GM12878 (cell line): ENCODE measurements around the gene PTPRD. TPM values are rescaled to one million over a fixed set of nuclear protein-coding genes. Genes with fewer than 3 reads are reported as not detected.

Experiments
- ATAC-seq: fragments of 200-7000 bp; cut with Tn5 transposase; 3 replicates; pipeline ENCODE4 v1.9.1; 2020; ENCODE audit warnings: mild to moderate bottlenecking, moderate library complexity
- BruUV-seq: library from RNA; stranded (reverse); fragments of 400-500 nt; replicated peaks from 2 replicates; lab custom pipeline; 2021; lab: Mats Ljungman, UMichigan
- CTCF ChIA-PET: fragments of 300-600 bp; sonication (Branson Sonifier 250); formaldehyde crosslinking; extraction: SDS; loops from one replicate; lab custom pipeline; 2021; ENCODE audit warnings: inconsistent platforms; lab: Yijun Ruan, JAX
- POLR2A ChIA-PET: fragments of 350-600 bp; formaldehyde crosslinking; extraction: SDS; loops from one replicate; lab custom pipeline; 2021; ENCODE audit warnings: inconsistent platforms; lab: Charles Lee
- RAD21 ChIA-PET: fragments of 300-600 bp; sonication (Branson Sonifier 250); formaldehyde crosslinking; loops from one replicate; lab custom pipeline; 2023; ENCODE audit warnings: antibody characterized with exemption; ENCODE audit not compliant: unreplicated experiment; lab: Charles Lee
- SMC1A ChIA-PET: fragments of 300-600 bp; sonication (Branson Sonifier 250); formaldehyde crosslinking; loops from one replicate; lab custom pipeline; 2023; ENCODE audit not compliant: unreplicated experiment, uncharacterized antibody; lab: Charles Lee
- DNase-seq: peaks from one replicate; pipeline ENCODE4 v3.0.0-alpha.2; 2011; ENCODE audit warnings: low read depth, low spot score
- FAIRE-seq: peaks from 3 replicates; lab custom pipeline; 2011; peaks lifted over from hg19 to GRCh38; lab: Jason Lieb, UNC
- H2AFZ ChIP-seq: 2 replicates; pipeline ENCODE4 v1.6.0; 2011; ENCODE audit warnings: low read depth, low read length, control low read depth; ENCODE audit not compliant: control insufficient read depth
- H3K27ac ChIP-seq: 2 replicates; pipeline ENCODE4 v1.5.1; 2011; ENCODE audit warnings: control low read depth; ENCODE audit not compliant: control insufficient read depth, insufficient read depth
- H3K27me3 ChIP-seq, 2 experiments: replicated peaks in 1 of 2; 2 replicates each; pipeline versions ENCODE4 v1.6.0 to v1.6.1; 2011; ENCODE audit warnings: low read length in 1 of 2; ENCODE audit not compliant: control insufficient read depth in 2 of 2, insufficient read depth in 2 of 2
- H3K36me3 ChIP-seq, 2 experiments: 2 replicates each; pipeline ENCODE4 v1.5.1; 2011; ENCODE audit warnings: low read length in 1 of 2; ENCODE audit not compliant: control insufficient read depth in 2 of 2, insufficient read depth in 2 of 2
- H3K4me1 ChIP-seq: 2 replicates; pipeline ENCODE4 v1.6.1; 2011; ENCODE audit warnings: mild to moderate bottlenecking, low read length, moderate library complexity, mixed read lengths; ENCODE audit not compliant: control insufficient read depth, insufficient read depth
- H3K4me2 ChIP-seq: 2 replicates; pipeline ENCODE4 v1.6.0; 2011; ENCODE audit warnings: control low read depth; ENCODE audit not compliant: control insufficient read depth, insufficient read depth
- H3K4me3 ChIP-seq: fragments of 200-600 bp; sonication (generic); 2 replicates; pipeline ENCODE4 v1.5.1; 2016
- H3K79me2 ChIP-seq: 2 replicates; pipeline ENCODE4 v1.6.0; 2011; ENCODE audit warnings: low read length; ENCODE audit not compliant: control insufficient read depth, insufficient read depth
- H3K9ac ChIP-seq: 2 replicates; pipeline ENCODE4 v1.8.0; 2011; ENCODE audit warnings: low read length, control low read depth, mixed read lengths; ENCODE audit not compliant: control insufficient read depth, insufficient read depth
- H3K9me3 ChIP-seq: replicated peaks from 3 replicates; pipeline ENCODE4 v1.5.1; 2011; ENCODE audit warnings: mild to moderate bottlenecking, low read length; ENCODE audit not compliant: control insufficient read depth, insufficient read depth
- H4K20me1 ChIP-seq: 2 replicates; pipeline ENCODE4 v1.6.0; 2011; ENCODE audit not compliant: control insufficient read depth, insufficient read depth
- IKZF2 ChIP-seq, 2 experiments: fragments of 450-650 bp; IDR thresholded peaks; 2 replicates each; pipeline ENCODE4 v1.6.1; 2017; ENCODE audit warnings: mild to moderate bottlenecking in 2 of 2, moderate library complexity in 2 of 2
- NR2C1 ChIP-seq: fragments of 450-650 bp; IDR thresholded peaks from 2 replicates; pipeline ENCODE4 v1.6.1; 2017; ENCODE audit warnings: antibody characterized with exemption, mild to moderate bottlenecking, moderate library complexity
- TBL1XR1 ChIP-seq: IDR thresholded peaks from 2 replicates; pipeline ENCODE4 v1.6.1; 2012; ENCODE audit warnings: low read depth, low read length, improper control_type of control experiment
- WGBS: methylation state at CpG from one replicate; pipeline ENCODE4 v1.1.6; 2016; ENCODE audit warnings: low lambda C conversion rate; ENCODE audit not compliant: insufficient replicate concordance, insufficient coverage; ENCODE audit errors: missing lambda C conversion rate; 5-methylcytosine and 5-hydroxymethylcytosine counted together
- in situ Hi-C: fragments of 300-500 bp; cut with MboI; formaldehyde crosslinking; loops from 9 replicates; pipeline ENCODE4 v1.14.3; 2018; ENCODE audit warnings: mixed read lengths
- intact Hi-C: fragments of 100-400 bp; cut with micrococcal nuclease; formaldehyde crosslinking; loops from one replicate; pipeline ENCODE4 v1.14.2; 2022; ENCODE audit not compliant: unreplicated experiment
- polyA plus RNA-seq, 11 experiments: library from polyadenylated mRNA; depleted of rRNA in 4 of 11; unstranded in 6 of 11; stranded (reverse) in 5 of 11; fragments of >200 nt; fragmentation: Nextera tagmentation in 4 of 11; fragmentation: Illumina TruSeq in 1 of 11; extraction: Ambion mirVana in 4 of 11; extraction: Trizol in 1 of 11; gene quantifications; 1 replicate in 1 of 11; 2 replicates in 10 of 11; pipeline versions ENCODE4 v1.2.1 to v1.2.3, GENCODE V29; 2011 to 2016; ENCODE audit warnings: inconsistent platforms in 2 of 11, missing spikeins in 2 of 11, low read depth in 1 of 11
- total RNA-seq, 4 experiments: library from RNA; depleted of rRNA in 3 of 4; stranded (reverse); fragments of >200 nt in 3 of 4; fragmentation: Illumina TruSeq in 1 of 4; extraction: Trizol in 1 of 4; gene quantifications; 2 replicates each; pipeline versions ENCODE4 v1.2.1 to v1.2.3, GENCODE V29; 2013 to 2021
- TF ChIP-seq, protein P1 (sequence below): fragments of 150-350 bp; IDR thresholded peaks from 2 replicates; pipeline ENCODE4 v1.6.1; 2014; ENCODE audit warnings: mild to moderate bottlenecking, low read depth, low read length
- TF ChIP-seq, protein P2 (sequence below), 3 experiments: IDR thresholded peaks in 2 of 3; conservative IDR thresholded peaks in 1 of 3; 2 replicates each; pipeline ENCODE4 v1.5.1; 2011; ENCODE audit warnings: low read depth in 3 of 3, low read length in 3 of 3, mild to moderate bottlenecking in 3 of 3, control low read depth in 2 of 3, moderate library complexity in 2 of 3, inconsistent platforms in 1 of 3, mixed read lengths in 1 of 3; ENCODE audit not compliant: control insufficient read depth in 2 of 3, insufficient read depth in 1 of 3; ENCODE audit errors: extremely low read depth in 1 of 3

Gene PTPRD
- total and polyA plus RNA-seq, 10 of the 15 experiments (the other 5 are each of a cell fraction or from before 2014, with no cell fraction given) = under 0.01 to 0.05 (median 0.01) TPM; not detected in 7

DNA sequence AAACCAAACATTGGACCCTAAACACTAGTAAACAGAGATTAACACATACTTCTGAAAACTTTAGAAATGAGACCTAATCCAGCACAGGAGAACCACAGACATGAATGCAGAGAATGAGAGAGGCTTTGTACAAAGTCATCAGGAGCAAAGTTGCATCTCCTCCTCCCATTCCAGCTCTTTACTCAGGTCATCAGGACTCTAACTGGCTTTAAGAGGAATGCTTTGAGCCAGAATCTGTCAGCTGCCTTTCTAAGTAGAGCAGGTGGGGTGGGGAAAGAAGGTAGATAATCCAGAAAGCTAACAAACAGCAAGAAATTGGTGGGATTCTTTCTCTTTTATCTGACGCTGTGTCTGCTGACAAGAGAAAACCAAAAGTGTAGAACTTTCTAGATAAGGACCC lies 2230.5 kb downstream of the PTPRD start:
- TF ChIP-seq TBL1XR1 (no peak), IKZF2 (IDR thresholded peaks at IDR 0.05) (no peak), NR2C1 (no peak)
- TF ChIP-seq, protein P1, sequence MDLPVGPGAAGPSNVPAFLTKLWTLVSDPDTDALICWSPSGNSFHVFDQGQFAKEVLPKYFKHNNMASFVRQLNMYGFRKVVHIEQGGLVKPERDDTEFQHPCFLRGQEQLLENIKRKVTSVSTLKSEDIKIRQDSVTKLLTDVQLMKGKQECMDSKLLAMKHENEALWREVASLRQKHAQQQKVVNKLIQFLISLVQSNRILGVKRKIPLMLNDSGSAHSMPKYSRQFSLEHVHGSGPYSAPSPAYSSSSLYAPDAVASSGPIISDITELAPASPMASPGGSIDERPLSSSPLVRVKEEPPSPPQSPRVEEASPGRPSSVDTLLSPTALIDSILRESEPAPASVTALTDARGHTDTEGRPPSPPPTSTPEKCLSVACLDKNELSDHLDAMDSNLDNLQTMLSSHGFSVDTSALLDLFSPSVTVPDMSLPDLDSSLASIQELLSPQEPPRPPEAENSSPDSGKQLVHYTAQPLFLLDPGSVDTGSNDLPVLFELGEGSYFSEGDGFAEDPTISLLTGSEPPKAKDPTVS = no peak
- TF ChIP-seq, protein P2, sequence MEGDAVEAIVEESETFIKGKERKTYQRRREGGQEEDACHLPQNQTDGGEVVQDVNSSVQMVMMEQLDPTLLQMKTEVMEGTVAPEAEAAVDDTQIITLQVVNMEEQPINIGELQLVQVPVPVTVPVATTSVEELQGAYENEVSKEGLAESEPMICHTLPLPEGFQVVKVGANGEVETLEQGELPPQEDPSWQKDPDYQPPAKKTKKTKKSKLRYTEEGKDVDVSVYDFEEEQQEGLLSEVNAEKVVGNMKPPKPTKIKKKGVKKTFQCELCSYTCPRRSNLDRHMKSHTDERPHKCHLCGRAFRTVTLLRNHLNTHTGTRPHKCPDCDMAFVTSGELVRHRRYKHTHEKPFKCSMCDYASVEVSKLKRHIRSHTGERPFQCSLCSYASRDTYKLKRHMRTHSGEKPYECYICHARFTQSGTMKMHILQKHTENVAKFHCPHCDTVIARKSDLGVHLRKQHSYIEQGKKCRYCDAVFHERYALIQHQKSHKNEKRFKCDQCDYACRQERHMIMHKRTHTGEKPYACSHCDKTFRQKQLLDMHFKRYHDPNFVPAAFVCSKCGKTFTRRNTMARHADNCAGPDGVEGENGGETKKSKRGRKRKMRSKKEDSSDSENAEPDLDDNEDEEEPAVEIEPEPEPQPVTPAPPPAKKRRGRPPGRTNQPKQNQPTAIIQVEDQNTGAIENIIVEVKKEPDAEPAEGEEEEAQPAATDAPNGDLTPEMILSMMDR (IDR thresholded peaks at IDR 0.05 in 2 of 3, conservative IDR thresholded peaks at IDR 0.05 in 1 of 3; ENCODE audit: control insufficient read depth in 2 of 3, extremely low read depth in 1 of 3, insufficient read depth in 1 of 3, low read depth in 3 of 3, low read length in 3 of 3) = no peak
- no peaks in the 10 kb centered on the region for H3K36me3 ChIP-seq
- H3K4me3 ChIP-seq = no peak overlapping the region
- no peak overlapping the region for H2AFZ ChIP-seq
- FAIRE-seq (no peak), DNase-seq (no peak), ATAC-seq (no peak)
- ChIA-PET POLR2A (no interaction called here), SMC1A (no interaction called here), CTCF (no interaction called here), RAD21 (no interaction called here)
- H3K9ac ChIP-seq = no peak overlapping the region
- BruUV-seq = no TSS peak
- H3K79me2 ChIP-seq = no peaks in the 10 kb centered on the region
- no peaks in the 10 kb centered on the region for H3K4me1 ChIP-seq
- H3K27me3 ChIP-seq = no peaks in the 10 kb centered on the region
- no peaks in the 10 kb centered on the region for H4K20me1 ChIP-seq
- in situ Hi-C loops = no loop called here
- H3K9me3 ChIP-seq = no peaks in the 10 kb centered on the region
- WGBS = 0% methylated on average over 1 of the region's 1 CpG
- H3K4me2 ChIP-seq = no peak overlapping the region
- intact Hi-C loops = no loop called here
- H3K27ac ChIP-seq = no peak overlapping the region
